HUES48 (cell line): ENCODE measurements around the gene SPNS2.

ENCODE experiments used
- H3K27ac ChIP-seq: one replicate; pipeline ENCODE4 v1.7.0; 2013; ENCODE audit warnings: low read depth, low read length, inconsistent platforms
- H3K27me3 ChIP-seq: 2 replicates; pipeline ENCODE4 v1.6.1; 2013; ENCODE audit warnings: mild to moderate bottlenecking, low read length; ENCODE audit not compliant: control insufficient read depth, insufficient read depth
- H3K36me3 ChIP-seq: 2 replicates; pipeline ENCODE4 v1.6.1; 2013; ENCODE audit warnings: low read length; ENCODE audit not compliant: control insufficient read depth, insufficient read depth
- H3K4me1 ChIP-seq: 2 replicates; pipeline ENCODE4 v1.6.1; 2013; ENCODE audit warnings: mild to moderate bottlenecking, low read length; ENCODE audit not compliant: control insufficient read depth, insufficient read depth
- H3K4me3 ChIP-seq: 2 replicates; pipeline ENCODE4 v1.5.1; 2013; ENCODE audit warnings: mild to moderate bottlenecking, low read depth, low read length
- H3K9ac ChIP-seq: 2 replicates; pipeline ENCODE4 v1.6.1; 2013; ENCODE audit warnings: mild to moderate bottlenecking, low read depth, low read length, moderate library complexity
- H3K9me3 ChIP-seq: 2 replicates; pipeline ENCODE4 v1.6.1; 2013; ENCODE audit warnings: low read length; ENCODE audit not compliant: control insufficient read depth, insufficient read depth

Gene SPNS2

DNA sequence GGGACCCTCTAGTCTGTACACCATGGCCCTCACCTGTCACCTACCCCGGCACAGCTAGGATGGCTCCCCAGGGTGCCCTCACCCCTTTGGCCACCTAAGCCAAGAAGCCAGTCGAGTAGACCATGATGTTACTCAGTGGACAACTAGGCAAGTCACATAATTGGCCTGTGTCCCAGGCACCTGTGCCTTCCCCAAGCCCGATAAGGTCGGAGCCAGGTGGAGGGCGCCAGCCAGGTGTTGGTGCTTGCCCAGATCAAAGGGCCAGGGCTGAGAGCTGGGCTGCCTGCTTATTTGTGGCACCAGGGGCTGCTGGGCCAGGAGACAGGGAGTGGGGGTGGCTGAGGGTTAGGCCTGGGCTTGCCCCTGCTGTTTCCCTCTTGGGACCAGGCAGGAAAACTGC, 16.8 kb downstream of the SPNS2 start:
- Histone ChIP-seq H3K27me3 (no peaks in the 10 kb centered on the region), H3K4me1 (no peaks in the 10 kb centered on the region), H3K4me3 (no peak overlapping the region), H3K27ac (no peak overlapping the region), H3K36me3 (no peaks in the 10 kb centered on the region), H3K9ac (no peak overlapping the region), H3K9me3 (no peaks in the 10 kb centered on the region)

DNA sequence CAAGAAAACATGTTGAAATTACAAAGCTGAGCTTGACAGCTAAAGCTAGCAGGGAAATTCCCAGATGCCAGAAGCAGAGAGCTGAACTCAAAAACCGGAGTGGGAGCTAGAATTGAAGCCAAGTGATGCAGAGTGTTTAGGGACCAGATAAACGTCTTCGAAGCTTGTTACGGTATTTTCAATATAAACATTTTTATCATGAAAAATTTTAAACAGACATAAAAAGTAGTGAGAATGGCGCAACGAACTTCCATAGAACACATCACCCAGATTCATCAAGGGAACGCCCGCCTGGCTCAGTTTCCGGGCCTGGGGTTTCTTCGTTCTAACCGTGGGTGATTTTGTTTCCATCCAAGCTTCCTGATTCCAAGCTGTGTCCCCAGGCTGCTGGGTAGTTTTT, 18.1 kb downstream of the SPNS2 start:
- Histone ChIP-seq H3K36me3 (no peaks in the 10 kb centered on the region), H3K27me3 (peaks cover 8% of the 10 kb centered on the region), H3K4me1 (no peaks in the 10 kb centered on the region), H3K9me3 (no peaks in the 10 kb centered on the region), H3K9ac (no peak overlapping the region), H3K4me3 (no peak overlapping the region), H3K27ac (no peak overlapping the region)

DNA sequence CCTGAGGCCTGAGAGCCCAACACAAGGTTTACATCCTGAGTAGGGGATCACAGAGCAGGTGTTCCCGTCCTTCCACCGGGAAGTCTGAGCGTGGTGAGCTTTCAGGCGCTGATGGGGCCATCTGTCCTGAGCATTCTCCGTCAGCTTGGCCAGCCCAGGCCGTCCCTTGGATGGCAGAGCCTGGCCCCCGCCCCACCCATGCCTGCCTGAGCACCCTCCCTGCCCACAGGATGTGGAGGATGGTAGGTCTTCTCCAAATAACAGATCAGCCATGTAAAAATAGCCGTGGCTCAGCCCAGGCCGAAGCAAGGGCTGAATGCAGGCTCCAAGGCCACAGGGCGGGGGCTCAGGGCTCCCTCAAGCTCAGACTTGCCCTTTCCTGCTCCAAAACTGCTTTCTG, 20.2 kb downstream of the SPNS2 start:
- H3K4me1 ChIP-seq = no peaks in the 10 kb centered on the region
- no peaks in the 10 kb centered on the region for H3K36me3 ChIP-seq
- H3K27me3 ChIP-seq = peaks cover 8% of the 10 kb centered on the region
- no peaks in the 10 kb centered on the region for H3K9me3 ChIP-seq
- H3K4me3 ChIP-seq = no peak overlapping the region
- H3K27ac ChIP-seq = no peak overlapping the region
- H3K9ac ChIP-seq = no peak overlapping the region

DNA sequence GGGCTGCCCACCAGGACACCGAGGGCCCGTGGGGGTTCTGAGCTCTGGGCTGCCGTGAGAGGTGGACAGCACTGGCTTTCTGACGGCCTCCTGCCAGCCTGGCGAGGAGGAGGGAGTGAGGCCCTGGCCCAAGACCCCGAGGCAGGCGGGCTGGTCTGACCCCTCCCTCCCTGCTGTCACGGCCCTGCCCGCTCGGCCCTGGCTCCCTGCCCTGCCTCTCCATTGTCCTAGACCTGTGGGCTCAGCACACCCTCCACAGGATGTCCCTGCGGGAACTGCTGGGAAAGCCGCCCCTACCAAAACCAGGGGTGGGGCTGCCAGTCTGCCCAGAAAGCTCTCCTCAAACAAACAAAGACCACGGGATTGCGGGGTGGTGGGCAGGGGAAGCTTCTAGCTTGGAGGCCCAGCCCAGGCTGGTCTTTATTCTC, 20.7 kb downstream of the SPNS2 start:
- Histone ChIP-seq H3K27me3 (peaks cover 8% of the 10 kb centered on the region), H3K9me3 (no peaks in the 10 kb centered on the region), H3K9ac (no peak overlapping the region), H3K4me3 (no peak overlapping the region), H3K4me1 (no peaks in the 10 kb centered on the region), H3K36me3 (no peaks in the 10 kb centered on the region), H3K27ac (no peak overlapping the region)

DNA sequence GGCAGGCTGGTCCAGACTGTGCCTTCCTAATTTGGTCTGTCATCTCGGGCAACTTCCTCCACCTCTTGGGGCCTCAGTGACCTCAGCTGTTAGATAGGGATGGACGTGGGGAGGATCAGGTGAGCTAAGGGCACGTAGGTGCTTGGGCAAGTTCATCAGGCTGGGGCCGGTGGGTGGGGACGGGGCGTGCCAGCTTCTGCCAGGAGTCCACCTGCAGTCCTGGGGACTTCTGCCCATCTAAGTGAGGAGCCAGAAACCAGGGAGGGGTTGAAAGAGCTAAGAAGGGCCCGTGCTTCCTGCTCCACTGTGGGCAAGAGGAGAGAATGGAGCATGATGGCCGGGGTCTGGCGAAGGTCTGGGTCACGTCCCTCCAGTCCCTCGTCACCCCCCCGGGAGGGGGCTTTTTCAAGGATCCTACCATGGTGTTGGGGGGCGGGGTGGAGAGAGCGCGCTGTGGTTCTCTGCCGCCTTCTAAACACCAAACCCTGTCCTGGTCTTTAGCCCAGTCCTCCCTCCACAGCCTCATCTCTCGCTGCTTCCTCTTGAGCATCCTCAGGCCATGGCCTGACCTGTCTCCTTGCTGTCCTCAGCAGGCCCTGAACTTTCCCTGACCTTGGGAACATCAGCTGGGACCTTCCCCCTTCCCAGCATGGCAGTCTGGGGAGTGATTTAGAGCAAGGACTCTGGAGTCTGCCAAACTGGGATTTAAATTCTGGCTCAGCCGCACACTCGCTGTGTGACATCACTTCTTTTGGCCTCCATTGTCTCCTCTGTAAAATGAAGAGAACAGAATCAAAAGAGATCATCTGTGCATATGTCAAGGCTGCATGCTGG, 21.6 kb downstream of the SPNS2 start:
- Histone ChIP-seq H3K36me3 (no peaks in the 10 kb centered on the region), H3K9me3 (no peaks in the 10 kb centered on the region), H3K27me3 (peaks cover 12% of the 10 kb centered on the region), H3K4me3 (no peak overlapping the region), H3K27ac (no peak overlapping the region), H3K9ac (no peak overlapping the region), H3K4me1 (no peaks in the 10 kb centered on the region)

DNA sequence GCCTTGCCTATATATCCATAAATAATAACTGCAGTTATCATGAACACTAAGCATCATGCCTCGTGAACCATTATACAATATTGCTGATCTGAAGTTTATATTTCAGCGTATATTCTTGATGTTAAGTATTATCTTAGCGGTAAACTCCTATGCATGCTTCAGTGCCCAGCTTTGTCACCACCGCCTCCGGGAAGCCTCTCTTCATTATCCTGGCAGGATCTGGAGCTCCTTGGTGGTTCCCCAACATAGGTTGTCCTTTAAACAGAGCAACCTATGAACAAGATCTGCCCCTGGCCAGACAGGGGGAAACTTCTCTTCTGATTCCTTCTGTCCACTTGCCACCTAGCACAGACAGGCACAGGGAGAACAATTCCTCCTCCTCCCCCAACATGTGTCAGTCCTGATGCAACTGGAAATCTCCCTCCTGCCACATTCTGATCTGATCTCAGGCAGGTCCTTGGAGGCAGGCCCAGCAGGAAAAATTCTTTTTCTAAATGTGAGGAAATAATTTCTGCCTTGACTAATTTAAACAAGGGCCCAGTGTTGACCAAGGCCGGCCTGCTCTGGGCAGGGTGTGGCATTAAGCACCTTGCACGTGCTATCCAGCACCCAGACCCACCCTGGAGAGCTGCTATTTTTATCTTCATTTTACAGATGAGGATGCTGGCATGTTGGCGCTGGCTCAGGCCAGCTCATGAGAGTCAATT, 22.4 kb downstream of the SPNS2 start:
- Histone ChIP-seq H3K9me3 (no peaks in the 10 kb centered on the region), H3K4me1 (no peaks in the 10 kb centered on the region), H3K4me3 (no peak overlapping the region), H3K9ac (no peak overlapping the region), H3K27ac (no peak overlapping the region), H3K27me3 (peaks cover 20% of the 10 kb centered on the region), H3K36me3 (no peaks in the 10 kb centered on the region)

DNA sequence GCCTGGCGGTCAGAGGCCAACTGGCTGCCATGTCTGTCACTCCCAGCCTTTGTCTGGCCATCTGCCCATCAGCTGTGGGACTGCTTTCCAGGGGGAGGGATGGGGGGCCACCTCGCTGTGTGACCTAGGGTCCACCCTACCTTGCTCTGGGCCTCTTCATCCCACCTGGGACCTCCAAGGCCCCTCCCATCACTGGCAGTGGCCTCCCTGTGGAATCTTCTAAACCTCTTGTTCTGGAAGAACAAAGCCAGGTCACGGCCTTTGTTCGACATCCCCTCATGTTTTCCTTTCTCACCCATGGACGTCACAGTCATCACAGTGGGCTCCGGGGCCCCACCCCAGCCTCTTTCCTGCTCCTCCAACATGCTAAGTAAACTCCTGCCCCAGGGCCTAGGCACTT, 24.0 kb downstream of the SPNS2 start:
- Histone ChIP-seq H3K27ac (no peak overlapping the region), H3K36me3 (no peaks in the 10 kb centered on the region), H3K4me1 (0 out of 2 replicates have a peak, but pooled peaks cover 6% of the 10 kb centered on the region), H3K9ac (no peak overlapping the region), H3K9me3 (no peaks in the 10 kb centered on the region), H3K4me3 (no peak overlapping the region), H3K27me3 (peaks cover 34% of the 10 kb centered on the region)

DNA sequence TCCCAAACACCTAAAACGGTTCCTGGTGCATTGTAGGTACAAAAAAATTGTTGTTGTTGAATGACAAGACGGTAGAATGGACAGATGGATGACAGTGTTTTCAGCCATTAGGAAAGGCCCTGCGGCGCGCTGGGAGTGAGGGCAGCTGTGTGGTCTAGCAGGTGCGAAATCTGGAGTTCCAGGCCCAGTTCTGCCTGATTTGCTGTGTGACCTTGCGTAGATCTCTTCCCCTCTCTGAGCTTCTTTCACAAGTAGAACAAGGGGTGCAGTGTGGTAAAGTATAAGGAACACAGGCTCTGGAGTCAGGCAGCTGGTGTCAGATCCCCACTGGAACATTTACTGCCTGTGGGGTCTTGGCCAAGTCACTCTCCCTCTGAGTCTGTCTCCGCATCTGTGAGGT, 25.3 kb downstream of the SPNS2 start:
- H3K4me1 ChIP-seq = 0 out of 2 replicates have a peak, but pooled peaks cover 6% of the 10 kb centered on the region
- H3K27me3 ChIP-seq = peaks cover 43% of the 10 kb centered on the region
- H3K36me3 ChIP-seq = no peaks in the 10 kb centered on the region
- no peak overlapping the region for H3K4me3 ChIP-seq
- no peaks in the 10 kb centered on the region for H3K9me3 ChIP-seq
- no peak overlapping the region for H3K27ac ChIP-seq
- no peak overlapping the region for H3K9ac ChIP-seq

DNA sequence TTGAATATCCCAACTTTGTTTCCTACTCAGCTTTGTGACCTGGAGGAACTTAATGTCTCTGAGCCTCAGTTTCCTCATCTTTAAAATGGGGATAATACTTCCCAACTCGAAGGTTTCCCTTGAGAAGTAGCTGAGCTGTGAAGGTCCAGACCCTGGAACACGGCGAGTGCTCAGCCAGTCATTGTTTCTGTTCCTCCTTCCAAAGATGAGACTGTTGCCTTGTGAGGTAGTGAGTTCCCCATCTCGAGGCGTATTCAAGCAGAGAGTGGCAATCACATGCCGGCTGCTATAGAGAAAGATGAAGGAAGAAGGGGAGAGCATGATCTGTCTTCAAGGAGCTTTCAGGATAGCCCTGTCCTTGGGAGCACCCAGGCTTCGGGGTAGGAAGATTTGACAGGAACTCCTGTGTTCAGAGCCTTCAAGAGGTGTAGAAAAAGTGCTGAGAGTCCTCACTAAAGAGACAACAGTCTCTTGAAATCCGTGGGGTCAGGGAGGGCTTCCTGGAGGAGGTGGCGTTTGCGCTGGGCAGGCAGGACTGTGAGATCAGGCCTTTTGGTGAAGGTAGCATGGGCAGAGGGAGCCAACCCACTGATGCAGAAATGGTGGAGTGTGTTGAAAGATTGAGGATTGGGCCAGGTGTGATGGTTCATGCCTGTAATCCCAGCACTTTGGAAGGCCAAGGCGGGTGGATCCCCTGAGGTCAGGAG, 27.2 kb downstream of the SPNS2 start:
- Histone ChIP-seq H3K9me3 (no peaks in the 10 kb centered on the region), H3K36me3 (no peaks in the 10 kb centered on the region), H3K4me1 (0 out of 2 replicates have a peak, but pooled peaks cover 6% of the 10 kb centered on the region), H3K4me3 (no peak overlapping the region), H3K27me3 (peaks cover 56% of the 10 kb centered on the region), H3K27ac (no peak overlapping the region), H3K9ac (no peak overlapping the region)

DNA sequence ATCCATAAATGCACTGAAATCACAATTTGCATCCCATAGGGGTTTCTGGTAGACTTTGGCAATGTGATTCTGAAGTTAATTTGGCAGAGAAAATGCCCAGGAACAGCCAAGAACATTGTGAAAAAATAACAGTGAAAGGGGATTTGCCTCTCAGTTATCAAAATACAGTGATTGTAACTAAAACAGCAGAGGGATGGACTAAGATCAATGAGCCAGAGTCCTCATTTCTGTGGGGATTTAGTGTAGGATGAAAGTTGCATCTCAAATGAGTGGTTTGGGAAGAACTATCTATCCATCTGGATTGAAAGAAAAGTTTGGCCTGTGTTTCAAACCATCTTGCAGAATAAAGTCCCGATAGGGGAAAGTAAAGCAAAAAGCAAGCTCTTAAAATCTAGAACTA, 28.5 kb downstream of the SPNS2 start:
- Histone ChIP-seq H3K27ac (no peak overlapping the region), H3K36me3 (no peaks in the 10 kb centered on the region), H3K4me1 (0 out of 2 replicates have a peak, but pooled peaks cover 6% of the 10 kb centered on the region), H3K9ac (no peak overlapping the region), H3K9me3 (no peaks in the 10 kb centered on the region), H3K4me3 (no peak overlapping the region), H3K27me3 (peaks cover 61% of the 10 kb centered on the region)
